GM19035 (cell line): Measurements from ENCODE around the gene ZNF70.
A peak's percentile ranks its signal among the peaks of the same experiment; 100 is the strongest.

Experiments used
- ATAC-seq: cut with Tn5 transposase; IDR thresholded peaks from one replicate; pipeline ENCODE4 v1.9.1; 2021; ENCODE audit not compliant: unreplicated experiment

Gene ZNF70

GRCh38 chr22:23750714-23751440 lies at the start of gene ZNF70:
TSS of gene ZNF70 (minus strand) at chr22:23751112. CDS start at chr22:23745140, 5,972 bp downstream.
- peak; percentile 75 for ATAC-seq

- no peak for ATAC-seq
Observed at GRCh38 chr22:23796461-23796860, 45.5 kb upstream of the ZNF70 start.

- ATAC-seq = no peak
Observed at GRCh38 chr22:23793326-23793725, 42.4 kb upstream of the ZNF70 start.

- ATAC-seq = no peak
Observed at GRCh38 chr22:23791738-23792645, 41.1 kb upstream of the ZNF70 start.

GRCh38 chr22:23790819-23791737 lies 40.2 kb upstream of the ZNF70 start:
- no peak for ATAC-seq

- ATAC-seq = no peak
Observed at GRCh38 chr22:23789638-23790037, 38.7 kb upstream of the ZNF70 start.

GRCh38 chr22:23789121-23789520 lies 38.2 kb upstream of the ZNF70 start:
- no peak for ATAC-seq

- no peak for ATAC-seq
Observed at GRCh38 chr22:23787910-23788309, 37.0 kb upstream of the ZNF70 start.

GRCh38 chr22:23787600-23787896 lies 36.6 kb upstream of the ZNF70 start:
- no peak for ATAC-seq

- ATAC-seq = peak; percentile 76
Observed at GRCh38 chr22:23786752-23787599, 36.1 kb upstream of the ZNF70 start, which contains the start of gene SMARCB1. TSS of gene SMARCB1 (plus strand) at chr22:23786966. CDS start at chr22:23787170, 204 bp downstream.

GRCh38 chr22:23786261-23786710 lies 35.4 kb upstream of the ZNF70 start:
- ATAC-seq = no peak

- no peak for ATAC-seq
Observed at GRCh38 chr22:23784215-23784732, 33.4 kb upstream of the ZNF70 start.

GRCh38 chr22:23783265-23784150 lies 32.6 kb upstream of the ZNF70 start:
- ATAC-seq = no peak

- ATAC-seq = no peak
Observed at GRCh38 chr22:23782703-23783102, 31.8 kb upstream of the ZNF70 start.

- no peak for ATAC-seq
Observed at GRCh38 chr22:23782252-23782651, 31.3 kb upstream of the ZNF70 start.

- no peak for ATAC-seq
Observed at GRCh38 chr22:23781511-23782183, 30.7 kb upstream of the ZNF70 start.

- no peak for ATAC-seq
Observed at GRCh38 chr22:23781065-23781464, 30.2 kb upstream of the ZNF70 start.

GRCh38 chr22:23780146-23780748 lies 29.3 kb upstream of the ZNF70 start:
- ATAC-seq = no peak
